Hematopoietic multipotent progenitor cell (in vitro differentiated cells): Measurements from ENCODE around the gene PAQR5. TPM values are rescaled to one million over a fixed set of nuclear protein-coding genes. Genes with fewer than 3 reads are reported as not detected.

Experiments
- DNase-seq, 3 donors: peaks; one replicate each; pipeline ENCODE4 v3.0.0-alpha.2; 2011 to 2015; ENCODE audit warnings: low read depth in 2 of 3, low spot score in 2 of 3
- total RNA-seq: library from RNA; depleted of rRNA; stranded (reverse); fragments of >200 nt; gene quantifications from one replicate; pipeline ENCODE4 v1.2.3, GENCODE V29; 2012

The PAQR5 gene
- total RNA-seq, 1 donor, result 0.27 TPM

GRCh38 chr15:69454953-69455352 lies 156.2 kb downstream of the PAQR5 start:
- no peak for DNase-seq

DNA sequence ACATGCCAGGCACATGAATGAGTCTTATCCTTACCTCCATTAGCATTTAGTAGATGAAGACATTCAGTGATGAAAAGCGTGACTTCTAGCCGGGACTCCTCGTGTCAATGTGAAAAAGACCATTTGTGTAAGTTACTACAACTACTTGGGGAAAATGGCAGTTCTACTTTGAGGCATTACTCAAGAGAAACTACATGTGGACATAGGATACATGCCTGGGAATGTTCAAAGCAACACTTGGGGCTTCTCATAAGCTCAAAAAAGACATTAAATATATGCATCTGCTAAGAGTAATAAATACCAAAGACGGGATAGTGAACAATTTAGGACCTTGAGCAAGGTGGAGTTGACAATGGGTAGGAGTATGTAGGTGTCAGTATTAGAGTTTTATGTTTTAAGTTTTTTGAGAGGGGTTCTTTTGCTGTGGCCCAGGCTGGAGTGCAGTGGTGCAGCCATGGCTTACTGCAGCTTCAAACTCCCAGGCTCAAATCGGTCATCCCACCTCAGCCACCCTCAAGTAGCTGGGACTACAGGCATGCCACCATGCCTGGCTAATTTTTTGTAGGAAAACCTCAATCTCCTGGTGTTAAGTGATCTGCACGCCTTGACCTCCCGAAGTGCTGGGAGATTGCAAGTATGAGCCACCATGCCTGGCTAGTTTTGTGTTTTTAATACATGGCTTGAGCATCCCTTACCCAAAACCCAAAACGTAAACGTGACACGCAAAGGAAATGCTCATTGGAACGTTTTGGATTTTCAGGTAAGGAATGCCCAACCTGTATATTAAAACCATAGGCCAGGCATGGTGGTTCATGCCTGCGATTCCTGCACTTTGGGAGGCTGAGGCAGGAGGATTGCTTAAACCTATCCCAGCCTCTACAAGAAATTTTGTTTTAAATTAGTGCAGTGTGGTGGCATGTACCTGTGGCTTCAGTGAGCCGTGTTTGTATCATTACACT lies 157.8 kb downstream of the PAQR5 start:
- no peak for DNase-seq

Other genes starting within 250 kb of the PAQR5 start
- 7.3 TPM for gene GLCE, start 138.3 kb upstream of the PAQR5 start, total RNA-seq
- gene KIF23, start 115.4 kb downstream of the PAQR5 start, total RNA-seq, result 2.2 TPM
- gene RPLP1, start 153.9 kb downstream of the PAQR5 start, total RNA-seq, result 922 TPM